NCI-H128 (cell line): ENCODE data around the gene HDGFL2.
"Not testable (repeated sequence)": the region's sequence is repeated elsewhere in the genome, so short reads cannot be mapped to it uniquely, and the experiment has no call there.

Experiments used
- DNase-seq: peaks from one replicate; lab custom pipeline; 2025; ENCODE audit not compliant: unreplicated experiment; lab: John Stamatoyannopoulos, UW

HDGFL2 gene

GRCh38 chr19:4529924-4530522, 57.9 kb downstream of the HDGFL2 start:
- DNase-seq: no peak

DNA sequence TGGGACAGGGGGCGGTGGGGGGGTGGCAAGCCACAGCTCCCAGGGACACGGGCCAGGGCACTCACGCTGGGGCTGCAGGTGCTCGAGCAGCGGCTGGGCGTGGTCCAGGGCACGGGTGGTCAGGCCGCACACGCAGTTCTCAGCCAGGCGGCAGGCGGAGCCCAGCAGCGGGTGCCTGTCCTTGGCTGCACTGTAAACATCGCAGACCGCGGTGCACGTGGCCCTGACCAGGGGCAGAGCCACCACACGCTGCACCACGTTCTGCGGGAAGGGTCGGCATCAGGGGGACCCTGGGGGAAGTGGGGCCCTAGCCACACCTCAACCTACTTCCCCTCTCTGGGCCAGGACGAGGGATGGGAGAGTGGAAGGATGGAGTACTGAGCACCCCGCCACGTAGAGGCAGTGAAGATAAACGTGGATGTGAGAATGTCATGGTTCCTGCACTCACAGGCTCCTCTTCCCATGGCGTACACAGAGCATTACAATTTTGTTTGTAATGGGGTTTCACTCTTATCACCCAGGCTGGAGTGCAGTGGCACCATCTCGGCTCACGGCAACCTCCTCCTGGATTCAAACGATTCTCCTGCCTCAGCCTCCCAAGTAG, 59.6 kb downstream of the HDGFL2 start:
- no peak for DNase-seq

DNA sequence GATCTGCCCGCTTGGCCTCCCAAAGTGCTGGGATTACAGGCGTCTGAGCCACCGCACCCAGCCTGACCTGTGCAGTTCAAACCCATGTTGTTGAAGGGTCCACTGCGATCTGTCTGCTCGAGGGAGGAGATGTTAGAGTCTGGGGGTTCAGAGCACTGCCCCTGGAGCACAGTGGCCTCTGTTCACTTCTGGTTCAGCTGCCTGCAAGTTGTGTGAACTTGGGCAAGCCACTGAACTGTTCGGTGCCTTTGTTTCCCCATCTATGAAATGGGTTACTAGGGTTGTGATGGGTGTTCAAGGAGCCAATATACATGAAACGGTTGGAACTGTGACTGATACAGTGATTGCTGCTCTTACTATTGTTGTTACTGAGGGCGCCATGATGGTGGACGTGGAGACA, 61.2 kb downstream of the HDGFL2 start:
- DNase-seq: no peak

- DNase-seq: no peak
These were observed 61.8 kb downstream of the HDGFL2 start for GRCh38 chr19:4533835-4534424.

DNA sequence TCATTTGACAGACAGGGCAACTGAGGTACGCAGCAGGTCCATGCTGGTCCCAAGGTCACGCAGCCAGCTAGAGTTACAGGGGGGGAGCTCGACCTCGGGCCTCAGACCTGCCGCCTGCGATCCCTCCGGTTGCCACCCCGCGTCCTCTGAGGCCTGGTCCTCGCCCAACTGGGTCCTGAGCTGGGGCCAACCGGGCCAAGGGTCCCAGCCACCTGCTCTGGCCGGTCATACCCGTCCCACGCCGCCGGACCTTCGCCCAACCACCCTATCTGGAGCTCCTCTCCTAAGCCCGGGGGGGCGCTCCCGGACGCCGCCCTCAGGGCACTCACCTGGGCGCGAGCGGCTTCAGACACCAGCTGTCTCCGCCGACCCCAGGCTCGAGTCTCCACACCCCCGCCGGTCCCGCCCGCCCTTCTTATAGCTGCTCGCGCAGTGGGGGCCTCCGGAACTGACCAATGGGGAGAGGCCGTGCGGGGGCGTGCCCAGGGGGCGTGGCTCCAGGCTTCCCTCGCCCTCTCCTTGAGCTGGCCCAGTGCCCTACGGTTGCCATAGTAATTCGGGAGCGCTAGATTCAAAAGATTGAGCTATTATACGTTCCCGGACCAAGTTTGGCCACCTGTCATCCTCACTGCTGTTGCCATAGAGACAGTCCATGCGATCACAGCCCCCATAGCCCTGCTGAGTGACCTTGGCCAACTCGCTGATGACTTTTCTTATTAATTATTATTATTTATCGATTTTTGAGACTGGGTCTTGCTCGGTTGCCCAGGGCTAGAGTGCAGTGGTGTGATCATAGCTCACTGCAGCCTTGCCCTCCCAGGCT, 63.0 kb downstream of the HDGFL2 start, which contains the start of gene PLIN5:
Gene PLIN5 (minus strand): TSS at position 389 of the 823 bp plus-strand sequence. CDS start 1,150 bp downstream, outside the sequence.
- peak; percentile 61 for DNase-seq

GRCh38 chr19:4536798-4537197, 64.7 kb downstream of the HDGFL2 start:
- no peak for DNase-seq

GRCh38 chr19:4537953-4538600, 66.0 kb downstream of the HDGFL2 start:
- DNase-seq: no peak

DNA sequence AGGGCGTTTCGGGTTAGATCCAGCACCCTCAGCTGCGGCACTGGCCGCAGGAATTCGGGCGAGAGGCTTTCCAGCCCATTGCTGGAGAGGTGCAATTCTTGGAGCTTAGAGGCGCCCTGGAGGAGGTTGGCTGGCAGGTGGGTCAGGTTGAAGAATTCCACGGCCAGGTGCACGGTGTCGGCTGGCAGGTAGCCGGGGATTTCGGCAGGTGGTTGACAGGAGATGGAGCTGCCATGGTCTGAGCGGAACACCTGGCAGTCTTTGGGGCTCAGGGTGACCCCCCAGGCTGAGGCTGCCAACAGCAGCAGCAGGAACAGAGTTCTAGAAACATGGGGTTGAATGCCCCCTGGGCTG, 66.5 kb downstream of the HDGFL2 start:
- no peak for DNase-seq

GRCh38 chr19:4539169-4539692, 67.1 kb downstream of the HDGFL2 start:
- no peak for DNase-seq

GRCh38 chr19:4539693-4540581, 67.8 kb downstream of the HDGFL2 start, which contains the start of gene LRG1:
Gene LRG1, minus strand, starts transcription at chr19:4540036. Its CDS starts 23 bp downstream, at chr19:4540013.
- DNase-seq: no peak

DNA sequence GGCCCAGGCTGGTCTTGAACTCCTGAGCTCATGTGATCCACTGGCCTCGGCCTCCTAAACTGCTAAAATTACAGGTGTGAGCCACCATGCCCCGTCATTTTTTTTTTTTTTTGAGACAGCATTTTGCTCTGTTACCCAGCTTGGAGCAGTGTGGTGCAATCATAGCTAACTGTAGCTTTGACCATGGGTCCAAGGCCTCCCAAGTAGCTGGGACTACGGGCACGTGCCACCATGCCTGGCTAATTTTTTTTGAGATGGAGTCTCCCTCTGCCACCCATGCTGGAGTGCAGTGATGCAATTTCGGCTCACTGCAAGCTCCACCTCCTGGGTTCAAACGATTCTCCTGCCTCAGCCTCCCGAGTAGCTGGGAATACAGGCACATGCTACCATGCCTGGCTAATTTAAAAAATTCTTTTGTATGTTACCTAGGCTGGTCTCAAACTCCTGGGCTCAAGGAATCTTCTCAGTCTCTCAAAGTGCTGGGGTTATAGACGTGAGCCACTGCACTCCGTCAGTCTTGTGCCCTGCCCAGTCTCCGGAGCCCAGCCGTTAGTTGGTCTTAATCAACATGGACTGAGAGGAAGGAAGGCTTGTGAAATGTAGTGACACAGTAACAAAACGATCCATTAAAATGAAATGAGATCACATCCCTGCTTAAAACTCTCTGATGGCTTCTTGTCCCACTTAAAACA, 69.2 kb downstream of the HDGFL2 start:
- DNase-seq: no peak

DNA sequence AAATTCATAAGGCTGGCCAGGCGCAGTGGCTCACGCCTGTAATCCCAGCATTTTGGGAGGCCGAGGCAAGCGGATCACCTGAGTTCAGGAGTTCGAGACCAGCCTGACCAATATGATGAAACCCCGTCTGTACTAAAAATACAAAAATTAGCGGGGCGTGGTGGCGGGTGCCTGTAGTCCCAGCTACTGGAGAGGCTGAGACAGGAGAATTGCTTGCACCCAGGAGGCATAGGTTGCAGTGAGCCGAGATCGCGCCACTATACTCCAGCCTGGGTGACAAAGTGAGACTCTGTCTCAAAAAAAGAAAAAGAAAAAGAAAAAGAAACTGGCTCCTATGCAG, 69.7 kb downstream of the HDGFL2 start:
- not testable (repeated sequence) for DNase-seq

DNA sequence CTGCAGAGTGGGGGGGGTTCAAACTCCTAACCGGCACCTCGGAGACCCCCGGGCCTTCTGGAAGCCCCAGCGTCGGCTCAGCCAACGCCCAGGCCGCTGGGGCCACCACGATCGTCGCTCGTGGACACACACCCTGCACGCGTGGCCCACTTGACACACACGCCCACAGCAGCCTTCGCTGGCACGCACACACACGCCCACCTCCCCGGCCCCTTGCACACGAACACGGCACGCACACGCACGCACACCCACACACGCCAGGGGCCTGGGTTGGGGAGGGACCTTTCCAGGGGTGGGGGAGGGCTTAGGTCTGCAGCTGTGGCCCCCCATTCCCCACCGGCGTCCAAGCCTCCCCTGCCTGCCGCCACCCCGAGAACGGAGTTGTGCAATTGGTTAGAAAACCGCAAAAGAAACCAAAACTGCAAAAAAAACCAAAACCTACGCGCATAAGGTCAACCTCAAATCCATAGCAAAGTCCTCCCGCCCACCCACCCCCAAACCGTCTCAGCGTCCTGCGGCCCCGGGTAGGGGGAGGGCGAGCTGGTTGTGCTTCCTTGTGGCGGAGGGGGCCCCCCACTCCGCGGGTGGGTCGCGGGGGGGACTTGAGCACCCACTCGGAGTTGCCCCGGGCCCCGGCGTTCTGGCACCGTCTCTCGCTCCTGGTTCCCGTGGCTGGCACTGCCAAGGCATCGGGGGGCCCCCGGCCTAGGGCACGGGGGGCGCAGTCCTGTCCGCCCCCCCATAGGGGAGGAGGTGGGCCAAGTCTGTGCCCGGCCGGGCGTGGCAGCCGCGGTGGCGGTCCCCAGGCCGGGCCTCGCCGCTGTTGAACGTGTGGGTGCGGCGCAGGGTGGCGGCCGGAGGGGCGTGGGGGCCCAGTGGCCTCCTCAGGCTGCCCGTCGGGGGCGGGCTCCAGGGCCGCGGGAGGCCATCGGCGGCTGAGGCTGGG, 71.1 kb downstream of the HDGFL2 start:
- no peak for DNase-seq

- DNase-seq: no peak
These were observed 71.9 kb downstream of the HDGFL2 start for GRCh38 chr19:4543842-4544647.

DNA sequence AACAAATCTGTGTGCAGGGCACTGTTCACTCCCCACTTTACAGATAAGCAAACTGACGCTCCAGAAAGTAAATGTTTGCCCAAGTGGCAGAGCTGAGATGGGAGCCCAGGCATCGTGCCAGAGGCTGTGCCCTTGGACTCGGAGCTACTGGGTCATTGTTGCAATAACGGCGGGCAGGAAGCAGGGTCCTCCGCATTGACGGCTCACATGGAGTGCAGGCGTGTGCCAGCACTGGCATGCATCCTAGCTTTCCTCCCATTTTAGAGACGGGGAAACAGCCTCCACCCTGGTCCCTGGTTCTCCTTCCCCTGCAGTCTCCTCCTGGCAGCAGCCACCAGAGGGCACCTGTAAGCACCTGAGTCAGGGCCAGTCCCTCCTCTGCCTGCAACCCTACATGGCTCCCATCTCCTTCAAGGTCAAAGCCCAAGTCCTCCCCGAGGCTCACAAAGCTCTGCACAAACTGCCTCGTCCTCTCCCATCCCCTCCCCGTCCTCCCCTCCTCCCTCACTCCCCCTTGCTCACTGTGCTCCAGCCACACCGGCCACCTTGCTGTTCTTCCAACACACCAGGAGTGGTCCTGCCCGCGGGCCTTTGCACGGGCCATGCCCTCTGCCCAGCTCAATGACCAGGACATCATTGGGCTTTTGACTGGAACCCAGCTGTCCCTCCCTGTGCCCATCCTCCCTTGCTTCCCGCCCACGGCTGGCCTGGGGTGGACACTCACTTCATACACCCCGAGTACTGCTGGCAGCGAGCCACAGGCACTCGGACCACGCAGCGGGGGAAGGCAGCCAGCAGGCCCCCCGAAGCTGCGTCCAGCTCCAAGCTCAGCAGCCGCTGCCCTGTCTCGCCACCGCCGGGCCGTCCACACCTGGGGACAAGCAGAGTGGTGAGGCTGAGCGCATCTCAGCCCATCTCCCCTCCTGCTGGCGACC, 75.5 kb downstream of the HDGFL2 start:
- DNase-seq: no peak

- DNase-seq: no peak
These were observed 76.1 kb downstream of the HDGFL2 start for GRCh38 chr19:4548238-4548584.

- no peak for DNase-seq
These were observed 77.9 kb downstream of the HDGFL2 start for GRCh38 chr19:4550018-4550417.
